Cardiac ventricle fibroblast (primary cell): ENCODE measurements around the gene PRKD3. TPM values are rescaled to one million over a fixed set of nuclear protein-coding genes. Genes with fewer than 3 reads are reported as not detected.

Experiments used
- total RNA-seq: library from RNA; depleted of rRNA; stranded (reverse); fragments of >200 nt; gene quantifications from 2 replicates; pipeline ENCODE4 v1.2.3, GENCODE V29; 2015

PRKD3 gene
- total RNA-seq = 27.0 and 27.6 TPM in 2 replicates

GRCh38 chr2:37324786-37325624, at the start of gene PRKD3:
Gene PRKD3, minus strand, starts transcription at chr2:37324833. Its CDS starts 8,309 bp downstream, at chr2:37316524.

GRCh38 chr2:37344453-37345361, 20.1 kb upstream of the PRKD3 start, which contains the start of gene QPCT:
Gene QPCT, plus strand, starts transcription at chr2:37344630. Its CDS starts 102 bp downstream, at chr2:37344732.

Other genes with a start within 250 kb of the PRKD3 start
- 8.7 and 10.7 TPM in 2 replicates for gene HEATR5B, start 240.5 kb downstream of the PRKD3 start, total RNA-seq
- gene GPATCH11, start 240.3 kb downstream of the PRKD3 start, total RNA-seq = 5.3 and 5.7 TPM in 2 replicates
- gene EIF2AK2, start 167.9 kb downstream of the PRKD3 start, total RNA-seq = 19.0 and 22.3 TPM in 2 replicates
- gene SULT6B1, start 136.2 kb downstream of the PRKD3 start, total RNA-seq = not detected in 2 replicates
- 14.8 and 20.4 TPM in 2 replicates for gene CEBPZOS, start 128.3 kb downstream of the PRKD3 start, total RNA-seq
- gene CEBPZ, start 93.2 kb downstream of the PRKD3 start, total RNA-seq = 17.8 and 26.0 TPM in 2 replicates
- 8.0 and 13.2 TPM in 2 replicates for gene NDUFAF7, start 93.2 kb downstream of the PRKD3 start, total RNA-seq
- gene QPCT, start 19.8 kb upstream of the PRKD3 start, total RNA-seq = 1.9 and 4.1 TPM in 2 replicates